Measurements from ENCODE around the gene DNM3. TPM values are rescaled to one million over a fixed set of nuclear protein-coding genes. Genes with fewer than 3 reads are reported as not detected.
"Not testable (repeated sequence)": the region's sequence is repeated elsewhere in the genome, so short reads cannot be mapped to it uniquely, and the experiment has no call there.

DNM3 gene
- total and polyA plus RNA-seq, 2 donors (not counting 3 experiments of a cell fraction or from before 2014, with no cell fraction given), result 1.4 to 2.5 TPM

DNA sequence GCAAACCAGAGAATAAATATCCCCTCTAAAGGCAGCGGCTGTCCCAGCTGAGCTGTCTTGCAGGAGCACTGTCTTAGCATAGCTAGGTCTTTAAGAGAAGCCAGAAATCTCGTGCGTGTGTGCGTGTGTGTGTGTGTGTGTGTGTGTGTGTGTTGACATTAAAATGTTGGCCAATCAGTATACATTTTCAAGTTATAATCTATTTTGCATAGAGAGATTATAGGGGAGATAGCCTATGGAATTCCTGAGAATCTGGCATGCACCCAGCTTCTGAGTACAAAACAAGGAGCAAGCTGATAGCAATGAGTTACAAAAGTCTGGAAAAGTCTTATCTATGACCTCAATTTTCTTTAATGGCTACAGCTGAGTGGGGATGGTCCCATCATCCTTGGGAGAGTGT, 42.1 kb upstream of the DNM3 start:
- intact Hi-C loops (cut with micrococcal nuclease), result no loop called here
- DNase-seq (ENCODE audit: low read depth, low spot score) (peak; percentile 53), FAIRE-seq (no peak)
- Histone ChIP-seq H3K9ac (replicated peaks; ENCODE audit: extremely low read depth, insufficient read depth, low read length) (no peak overlapping the region), H3K79me2 (ENCODE audit: control insufficient read depth, insufficient read depth, low read length) (no peaks in the 10 kb centered on the region), H3K9me3 (replicated peaks; ENCODE audit: control insufficient read depth, insufficient read depth, low read length) (no peaks in the 10 kb centered on the region), H3K4me3 (replicated peaks in 1 of 3; ENCODE audit: insufficient read depth in 1 of 3, low read depth in 1 of 3, low read length in 3 of 3) (no peak overlapping the region), H2AFZ (ENCODE audit: low read depth, low read length) (no peak overlapping the region), H3K4me1 (ENCODE audit: control insufficient read depth, extremely low read depth, insufficient read depth, low read length) (peaks cover 3% of the 10 kb centered on the region), H3K4me2 (ENCODE audit: insufficient read depth, low read length) (no peak overlapping the region), H3K27me3 (ENCODE audit: control insufficient read depth in 2 of 2, insufficient read depth in 2 of 2, low read length in 2 of 2) (no peaks in the 10 kb centered on the region), H3K27ac (ENCODE audit: insufficient read depth, low read depth, low read length) (no peak overlapping the region), H3K36me3 (ENCODE audit: control insufficient read depth in 2 of 2, extremely low read depth in 1 of 2, insufficient read depth in 2 of 2, low read length in 2 of 2) (peaks cover 5 to 14% of the 10 kb centered on the region in 2 experiments), H3K9me1 (replicated peaks; ENCODE audit: control insufficient read depth, extremely low read depth, insufficient read depth, low read length) (no peaks in the 10 kb centered on the region), H4K20me1 (replicated peaks; ENCODE audit: control insufficient read depth, extremely low read depth, insufficient read depth, low read length) (no peaks in the 10 kb centered on the region)
- dilution Hi-C loops (cut with MboI; ENCODE audit: extremely low pct_ligation_motif_present, low sequenced_read_pairs), result loop anchor here (25.0 kb wide), 1 partner anchor 188 kb away; no protein-coding TSS in a partner anchor
- BruUV-seq (replicated peaks), result no TSS peak
- TF ChIP-seq FOS (IDR thresholded peaks at IDR 0.05; ENCODE audit: borderline replicate concordance, insufficient read depth, low read length) (no peak), POLR2AphosphoS5 (IDR thresholded peaks at IDR 0.05; ENCODE audit: insufficient read depth, low read depth, low read length) (no peak), POLR2A (IDR thresholded peaks at IDR 0.05; ENCODE audit: low read depth, low read length) (no peak), MYC (IDR thresholded peaks at IDR 0.05; ENCODE audit: low read depth, low read length) (no peak), JUN (IDR thresholded peaks at IDR 0.05; ENCODE audit: borderline replicate concordance, insufficient read depth, insufficient read length, low read depth) (no peak), EZH2 (IDR thresholded peaks at IDR 0.05; ENCODE audit: borderline replicate concordance, low read depth, low read length, severe bottlenecking) (no peak), GATA2 (IDR thresholded peaks at IDR 0.05; ENCODE audit: insufficient read depth, insufficient read length, low read depth, low read length) (no peak)
- TF ChIP-seq, protein P1, sequence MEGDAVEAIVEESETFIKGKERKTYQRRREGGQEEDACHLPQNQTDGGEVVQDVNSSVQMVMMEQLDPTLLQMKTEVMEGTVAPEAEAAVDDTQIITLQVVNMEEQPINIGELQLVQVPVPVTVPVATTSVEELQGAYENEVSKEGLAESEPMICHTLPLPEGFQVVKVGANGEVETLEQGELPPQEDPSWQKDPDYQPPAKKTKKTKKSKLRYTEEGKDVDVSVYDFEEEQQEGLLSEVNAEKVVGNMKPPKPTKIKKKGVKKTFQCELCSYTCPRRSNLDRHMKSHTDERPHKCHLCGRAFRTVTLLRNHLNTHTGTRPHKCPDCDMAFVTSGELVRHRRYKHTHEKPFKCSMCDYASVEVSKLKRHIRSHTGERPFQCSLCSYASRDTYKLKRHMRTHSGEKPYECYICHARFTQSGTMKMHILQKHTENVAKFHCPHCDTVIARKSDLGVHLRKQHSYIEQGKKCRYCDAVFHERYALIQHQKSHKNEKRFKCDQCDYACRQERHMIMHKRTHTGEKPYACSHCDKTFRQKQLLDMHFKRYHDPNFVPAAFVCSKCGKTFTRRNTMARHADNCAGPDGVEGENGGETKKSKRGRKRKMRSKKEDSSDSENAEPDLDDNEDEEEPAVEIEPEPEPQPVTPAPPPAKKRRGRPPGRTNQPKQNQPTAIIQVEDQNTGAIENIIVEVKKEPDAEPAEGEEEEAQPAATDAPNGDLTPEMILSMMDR (IDR thresholded peaks at IDR 0.05; ENCODE audit: extremely low read depth in 1 of 2, insufficient read depth in 1 of 2, low read depth in 1 of 2, low read length in 2 of 2), result no peak
- TF ChIP-seq, protein P2, sequence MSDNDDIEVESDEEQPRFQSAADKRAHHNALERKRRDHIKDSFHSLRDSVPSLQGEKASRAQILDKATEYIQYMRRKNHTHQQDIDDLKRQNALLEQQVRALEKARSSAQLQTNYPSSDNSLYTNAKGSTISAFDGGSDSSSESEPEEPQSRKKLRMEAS (IDR thresholded peaks at IDR 0.05; ENCODE audit: insufficient read depth, insufficient read length), result no peak
- ChIA-PET POLR2A (no interaction called here), CTCF (interaction anchor here (1.9 to 8.6 kb wide), 6 partner anchors 12 to 184 kb away, joined by 6 to 538 read pairs (median 19); partner anchors contain the start of gene METTL13)

DNA sequence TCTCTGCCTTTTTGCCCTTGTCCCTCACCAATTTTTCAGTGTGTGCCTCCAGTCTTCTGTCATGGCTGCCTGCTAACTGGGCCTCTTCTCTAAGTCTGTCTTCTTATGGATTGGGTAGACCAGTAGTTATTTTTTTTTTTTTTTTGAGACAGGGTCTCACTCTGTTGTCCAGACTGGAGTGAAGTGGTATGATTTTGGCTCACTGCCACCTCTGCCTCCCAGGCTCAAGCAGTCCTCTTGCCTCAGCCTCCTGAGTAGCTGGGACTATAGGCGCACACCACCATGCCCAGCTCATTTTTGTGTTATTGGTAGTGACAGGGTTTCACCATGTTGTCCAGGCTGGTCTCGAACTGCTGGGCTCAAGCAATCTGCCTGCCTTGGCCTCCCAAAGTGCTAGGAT, 41.6 kb upstream of the DNM3 start:
- BruUV-seq (replicated peaks); H3K9me1 ChIP-seq (replicated peaks; ENCODE audit: control insufficient read depth, extremely low read depth, insufficient read depth, low read length); H2AFZ ChIP-seq (ENCODE audit: low read depth, low read length); H3K79me2 ChIP-seq (ENCODE audit: control insufficient read depth, insufficient read depth, low read length); H4K20me1 ChIP-seq (replicated peaks; ENCODE audit: control insufficient read depth, extremely low read depth, insufficient read depth, low read length); FAIRE-seq; H3K4me1 ChIP-seq (ENCODE audit: control insufficient read depth, extremely low read depth, insufficient read depth, low read length); H3K4me3 ChIP-seq (replicated peaks in 1 of 3; ENCODE audit: insufficient read depth in 1 of 3, low read depth in 1 of 3, low read length in 3 of 3); H3K27ac ChIP-seq (ENCODE audit: insufficient read depth, low read depth, low read length); H3K27me3 ChIP-seq (ENCODE audit: control insufficient read depth in 2 of 2, insufficient read depth in 2 of 2, low read length in 2 of 2); H3K4me2 ChIP-seq (ENCODE audit: insufficient read depth, low read length); H3K9me3 ChIP-seq (replicated peaks; ENCODE audit: control insufficient read depth, insufficient read depth, low read length); H3K9ac ChIP-seq (replicated peaks; ENCODE audit: extremely low read depth, insufficient read depth, low read length); DNase-seq (ENCODE audit: low read depth, low spot score): not testable (repeated sequence)
- H3K36me3 ChIP-seq (ENCODE audit: control insufficient read depth in 2 of 2, extremely low read depth in 1 of 2, insufficient read depth in 2 of 2, low read length in 2 of 2), result peaks cover 5 to 14% of the 10 kb centered on the region in 2 experiments
- CTCF ChIA-PET, result interaction anchor here (0.6 to 8.6 kb wide), 15 partner anchors 8 to 1857 kb away, joined by 3 to 538 read pairs (median 6); partner anchors contain the start of genes METTL13 and VAMP4
- intact Hi-C loops (cut with micrococcal nuclease), result loop anchor here (2.0 kb wide), 3 partner anchors 145 to 645 kb away; partner anchors contain the start of gene PIGC
- dilution Hi-C loops (cut with MboI; ENCODE audit: extremely low pct_ligation_motif_present, low sequenced_read_pairs), result loop anchor here (25.0 kb wide), 1 partner anchor 188 kb away; no protein-coding TSS in a partner anchor
- POLR2A ChIA-PET, result interaction anchor here (0.5 to 1.7 kb wide), 2 partner anchors 19 to 448 kb away, joined by 4 read pairs; partner anchors contain the start of gene METTL13
